HEK293 (cell line): ENCODE measurements around the gene VWA3B.

Source experiments
- CTCF ChIP-seq: fragments of 450-650 bp; formaldehyde crosslinking; IDR thresholded peaks from 2 replicates; pipeline ENCODE4 v1.5.1; 2016; ENCODE audit warnings: missing biosample characterization, missing genetic modification characterization
- PRDM2 ChIP-seq: fragments of 450-650 bp; formaldehyde crosslinking; IDR thresholded peaks from 2 replicates; pipeline ENCODE4 v1.5.1; 2016; ENCODE audit warnings: missing biosample characterization, missing genetic modification characterization, borderline replicate concordance
- YY1 ChIP-seq: fragments of 450-650 bp; formaldehyde crosslinking; IDR thresholded peaks from 2 replicates; pipeline ENCODE4 v1.5.1; 2018; ENCODE audit warnings: missing biosample characterization, missing genetic modification characterization
- ZEB2 ChIP-seq: fragments of 450-650 bp; formaldehyde crosslinking; IDR thresholded peaks from 2 replicates; pipeline ENCODE4 v1.5.1; 2016; ENCODE audit warnings: missing biosample characterization, missing genetic modification characterization
- ZNF184 ChIP-seq: fragments of 450-650 bp; IDR thresholded peaks from 2 replicates; pipeline ENCODE4 v1.5.1; 2018; ENCODE audit warnings: missing biosample characterization, mild to moderate bottlenecking, missing genetic modification characterization
- ZNF202 ChIP-seq: fragments of 450-650 bp; formaldehyde crosslinking; IDR thresholded peaks from 2 replicates; pipeline ENCODE4 v1.5.1; 2016; ENCODE audit warnings: missing biosample characterization, missing genetic modification characterization, borderline replicate concordance
- ZNF670 ChIP-seq: fragments of 450-650 bp; formaldehyde crosslinking; IDR thresholded peaks from 2 replicates; pipeline ENCODE4 v1.5.1; 2016; ENCODE audit warnings: missing biosample characterization, missing genetic modification characterization, low read depth
- ZNF76 ChIP-seq: fragments of 450-650 bp; formaldehyde crosslinking; IDR thresholded peaks from 2 replicates; pipeline ENCODE4; 2016; ENCODE audit warnings: low read depth, missing biosample characterization, missing genetic modification characterization, borderline replicate concordance
- ZNF776 ChIP-seq: fragments of 450-650 bp; formaldehyde crosslinking; IDR thresholded peaks from 2 replicates; pipeline ENCODE4 v1.5.0; 2017; ENCODE audit warnings: missing biosample characterization, missing genetic modification characterization, borderline replicate concordance

- TF ChIP-seq CTCF (tag by site-specific recombination) (no peak), ZNF76 (tag by site-specific recombination) (no peak), ZNF776 (tag by site-specific recombination) (no peak), PRDM2 (no peak), YY1 (tag by site-specific recombination) (no peak), ZNF670 (tag by site-specific recombination) (no peak), ZNF184 (tag by site-specific recombination) (no peak), ZNF202 (no peak), ZEB2 (tag by site-specific recombination) (no peak)
These were observed 21.2 kb upstream of the VWA3B start for GRCh38 chr2:98065808-98066207.
